HepG2 (cell line): ENCODE data around the gene FER1L5. TPM values are rescaled to one million over a fixed set of nuclear protein-coding genes. Genes with fewer than 3 reads are reported as not detected.

Source experiments
- CREB1 ChIP-seq, 2 experiments: fragments of 450-650 bp in 1 of 2; IDR thresholded peaks; 2 replicates each; pipeline ENCODE4 v1.6.1; 2016 to 2017; ENCODE audit warnings: control low read depth in 1 of 2, mild to moderate bottlenecking in 1 of 2, missing compliant biosample characterization in 1 of 2, missing genetic modification characterization in 1 of 2
- ETS1 ChIP-seq: sonication (generic); formaldehyde crosslinking; IDR thresholded peaks from 2 replicates; pipeline ENCODE4 v1.4.0; 2020; ENCODE audit warnings: missing genetic modification reagents
- GABPB1 ChIP-seq: IDR thresholded peaks from 2 replicates; pipeline ENCODE4 v1.6.1; 2016; ENCODE audit warnings: mild to moderate bottlenecking, missing genetic modification reagents, moderate library complexity, missing compliant biosample characterization
- MAZ ChIP-seq, 2 experiments: sonication (generic) in 1 of 2; formaldehyde crosslinking in 1 of 2; IDR thresholded peaks; 2 replicates each; pipeline versions ENCODE4 v1.5.0 to v1.6.1; 2012 to 2020; ENCODE audit warnings: low read depth in 2 of 2, mild to moderate bottlenecking in 2 of 2, borderline replicate concordance in 1 of 2, improper control_type of control experiment in 1 of 2, low read length in 1 of 2, missing genetic modification reagents in 1 of 2, moderate library complexity in 1 of 2
- MED1 ChIP-seq: sonication (generic); formaldehyde crosslinking; IDR thresholded peaks from 2 replicates; pipeline ENCODE4 v1.4.0; 2020; ENCODE audit warnings: missing genetic modification reagents
- MTERF4 ChIP-seq: sonication (generic); formaldehyde crosslinking; IDR thresholded peaks from 2 replicates; pipeline ENCODE4 v1.8.0; 2023; ENCODE audit warnings: mild to moderate bottlenecking, missing genetic modification reagents
- SMAD3 ChIP-seq: sonication (generic); formaldehyde crosslinking; IDR thresholded peaks from 2 replicates; pipeline ENCODE4 v1.4.0; 2020; ENCODE audit warnings: missing genetic modification reagents
- SMARCE1 ChIP-seq: fragments of 450-650 bp; IDR thresholded peaks from 2 replicates; pipeline ENCODE4 v1.6.1; 2017; ENCODE audit warnings: borderline replicate concordance
- TBL1XR1 ChIP-seq: fragments of 150-350 bp; IDR thresholded peaks from 2 replicates; pipeline ENCODE4 v1.6.1; 2014; ENCODE audit warnings: borderline replicate concordance, low read length; ENCODE audit not compliant: partially characterized antibody
- TBX2 ChIP-seq: sonication (generic); formaldehyde crosslinking; IDR thresholded peaks from 2 replicates; pipeline ENCODE4 v1.5.0; 2020; ENCODE audit warnings: missing genetic modification reagents, mild to moderate bottlenecking, borderline replicate concordance
- TFDP2 ChIP-seq: sonication (generic); formaldehyde crosslinking; IDR thresholded peaks from 2 replicates; pipeline ENCODE4 v1.4.0; 2020; ENCODE audit warnings: missing genetic modification reagents
- TGIF2 ChIP-seq: IDR thresholded peaks from 2 replicates; pipeline ENCODE4 v1.6.1; 2016; ENCODE audit warnings: control low read depth, missing compliant biosample characterization
- ZNF142 ChIP-seq: sonication (generic); formaldehyde crosslinking; IDR thresholded peaks from 2 replicates; pipeline ENCODE4 v1.4.0; 2020; ENCODE audit warnings: missing genetic modification reagents
- ZNF329 ChIP-seq: sonication (generic); formaldehyde crosslinking; IDR thresholded peaks from 2 replicates; pipeline ENCODE4 v1.9.0; 2021; ENCODE audit warnings: low read depth, mild to moderate bottlenecking, missing genetic modification reagents
- ZNF629 ChIP-seq: sonication (generic); formaldehyde crosslinking; conservative IDR thresholded peaks from 2 replicates; pipeline ENCODE4 v1.5.0; 2020; ENCODE audit warnings: missing genetic modification reagents
- ZNF841 ChIP-seq: sonication (generic); formaldehyde crosslinking; IDR thresholded peaks from 2 replicates; pipeline ENCODE4 v1.8.1; 2023; ENCODE audit warnings: missing genetic modification reagents, borderline replicate concordance
- polyA plus RNA-seq, 8 experiments: library from polyadenylated mRNA; depleted of rRNA in 3 of 8; stranded (reverse) in 7 of 8; unstranded in 1 of 8; fragments of >200 nt; fragmentation: Illumina TruSeq in 4 of 8; extraction: Trizol in 4 of 8; gene quantifications; 2 replicates each; pipeline versions ENCODE4 v1.2.1 to v1.2.3, GENCODE V29; 2011 to 2016; ENCODE audit warnings: low read depth in 4 of 8, missing spikeins in 1 of 8, mixed read lengths in 1 of 8; ENCODE audit not compliant: insufficient read depth in 1 of 8
- total RNA-seq, 5 experiments: library from RNA; depleted of rRNA; stranded (reverse); fragments of >200 nt; fragmentation: Illumina TruSeq; extraction: Trizol; gene quantifications; 2 replicates each; pipeline ENCODE4 v1.2.3, GENCODE V29; 2016; ENCODE audit warnings: low read depth in 1 of 5

FER1L5 gene
- total and polyA plus RNA-seq, 2 of the 13 experiments (the other 11 are each of a cell fraction or from before 2014, with no cell fraction given) = 0.02 to 0.08 TPM

- 0 out of 2 replicates have a peak, but pooled peaks have one; percentile 82 for TF ChIP-seq SMAD3 (CRISPR knock-in tag)
- TF ChIP-seq TBX2 (CRISPR knock-in tag) = peak; percentile 87
- peak; percentile 33; the same call in 1 of the 2 replicates for TF ChIP-seq TGIF2
- no peak for TF ChIP-seq MTERF4
- 0 out of 2 replicates have a peak, but pooled peaks have one; percentile 26 for TF ChIP-seq TFDP2 (CRISPR knock-in tag)
- TF ChIP-seq ZNF142 (CRISPR knock-in tag) = 0 out of 2 replicates have a peak, but pooled peaks have one; percentile 25
- TF ChIP-seq ZNF329 (CRISPR knock-in tag) = no peak
- TF ChIP-seq MED1 (CRISPR knock-in tag) = peak; percentile 96
- peak; percentile 62 for TF ChIP-seq TBL1XR1
- no peak for TF ChIP-seq SMARCE1
- peak; percentile 68; the same call in 1 of the 2 replicates for TF ChIP-seq GABPB1 (CRISPR knock-in tag)
- no peak for TF ChIP-seq CREB1 (IDR thresholded peaks at IDR 0.05)
- 0 out of 2 replicates have a peak, but pooled peaks have one; percentile 15 for TF ChIP-seq CREB1 (CRISPR knock-in tag; IDR thresholded peaks at IDR 0.05)
- peak; percentile 96 for TF ChIP-seq ZNF629 (CRISPR knock-in tag)
- no peak for TF ChIP-seq ETS1 (CRISPR knock-in tag)
- TF ChIP-seq ZNF841 (CRISPR knock-in tag) = no peak
- peak; percentile 31; the same call in 1 of the 2 replicates for TF ChIP-seq MAZ (IDR thresholded peaks at IDR 0.05; ENCODE audit: borderline replicate concordance, low read depth, low read length)
- TF ChIP-seq MAZ (CRISPR knock-in tag; IDR thresholded peaks at IDR 0.05; ENCODE audit: low read depth) = peak; percentile 70
Measured at GRCh38 chr2:96601382-96602292, 40.9 kb upstream of the FER1L5 start (continued).
